ENCODE measurements around the gene USP17L10.
"Not testable (repeated sequence)": the region's sequence is repeated elsewhere in the genome, so short reads cannot be mapped to it uniquely, and the experiment has no call there.

DNA sequence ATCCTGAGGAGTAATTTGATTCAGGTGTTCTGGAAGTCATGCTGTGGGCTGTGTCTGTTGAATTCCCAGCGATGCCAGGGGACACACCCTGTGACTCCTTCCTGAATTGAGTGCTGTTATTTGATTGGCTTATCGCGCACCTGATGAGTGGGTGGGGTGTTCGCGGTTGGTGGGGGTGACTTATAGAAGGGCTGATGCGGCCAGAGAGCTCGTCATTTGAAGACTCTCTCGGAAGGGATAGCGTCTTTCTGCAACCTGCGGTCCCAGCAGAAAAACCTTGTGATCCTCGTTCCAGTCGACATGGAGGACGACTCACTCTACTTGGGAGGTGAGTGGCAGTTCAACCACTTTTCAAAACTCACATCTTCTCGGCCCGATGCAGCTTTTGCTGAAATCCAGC is 47.4 kb downstream of the USP17L10 start, which contains the start of gene USP17L20:
- TF ChIP-seq, protein P1, sequence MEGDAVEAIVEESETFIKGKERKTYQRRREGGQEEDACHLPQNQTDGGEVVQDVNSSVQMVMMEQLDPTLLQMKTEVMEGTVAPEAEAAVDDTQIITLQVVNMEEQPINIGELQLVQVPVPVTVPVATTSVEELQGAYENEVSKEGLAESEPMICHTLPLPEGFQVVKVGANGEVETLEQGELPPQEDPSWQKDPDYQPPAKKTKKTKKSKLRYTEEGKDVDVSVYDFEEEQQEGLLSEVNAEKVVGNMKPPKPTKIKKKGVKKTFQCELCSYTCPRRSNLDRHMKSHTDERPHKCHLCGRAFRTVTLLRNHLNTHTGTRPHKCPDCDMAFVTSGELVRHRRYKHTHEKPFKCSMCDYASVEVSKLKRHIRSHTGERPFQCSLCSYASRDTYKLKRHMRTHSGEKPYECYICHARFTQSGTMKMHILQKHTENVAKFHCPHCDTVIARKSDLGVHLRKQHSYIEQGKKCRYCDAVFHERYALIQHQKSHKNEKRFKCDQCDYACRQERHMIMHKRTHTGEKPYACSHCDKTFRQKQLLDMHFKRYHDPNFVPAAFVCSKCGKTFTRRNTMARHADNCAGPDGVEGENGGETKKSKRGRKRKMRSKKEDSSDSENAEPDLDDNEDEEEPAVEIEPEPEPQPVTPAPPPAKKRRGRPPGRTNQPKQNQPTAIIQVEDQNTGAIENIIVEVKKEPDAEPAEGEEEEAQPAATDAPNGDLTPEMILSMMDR (IDR thresholded peaks at IDR 0.05), result not testable (repeated sequence)
- not testable (repeated sequence) for TF ChIP-seq POLR2A (IDR thresholded peaks at IDR 0.05)

Data from esophagus squamous epithelium (tissue), 4 donors.